ENCODE results near the gene SLC9A5.
A peak's percentile ranks its signal among the peaks of the same experiment; 100 is the strongest.

Gene SLC9A5

DNA sequence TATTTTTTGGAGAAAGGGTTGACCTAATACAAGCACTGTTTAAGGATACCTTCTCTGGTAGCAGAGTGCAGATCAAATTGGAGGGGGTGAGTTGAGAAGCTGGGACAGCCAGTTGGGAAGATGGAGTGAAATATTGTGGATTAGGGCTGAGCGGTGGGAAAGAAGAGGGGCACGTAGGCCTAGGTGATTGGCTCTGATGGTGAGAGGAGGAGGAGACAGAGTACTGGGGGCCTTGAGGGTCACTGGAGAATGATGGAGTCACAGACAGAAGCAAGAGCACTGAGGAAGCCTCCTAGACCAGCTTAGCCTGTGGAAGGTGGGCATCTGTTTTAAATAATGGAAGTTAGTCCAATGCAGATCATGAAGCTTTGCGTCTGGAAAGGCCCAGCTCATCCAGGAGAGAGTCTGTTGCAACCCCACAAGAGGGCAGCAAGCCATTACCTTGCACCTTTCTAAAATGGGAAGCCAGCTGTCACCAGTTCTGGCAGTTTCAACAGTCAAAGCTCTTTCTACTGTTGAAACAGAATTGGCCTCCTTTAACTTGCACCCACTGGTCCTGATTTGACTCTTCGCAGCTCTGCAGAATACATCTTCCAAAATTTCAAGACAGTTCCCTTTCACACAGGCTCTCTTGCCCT lies 11.8 kb downstream of the SLC9A5 start:
- H3K36me3 Mint-ChIP-seq (ENCODE audit: low read depth) = no peaks in the 10 kb centered on the region

DNA sequence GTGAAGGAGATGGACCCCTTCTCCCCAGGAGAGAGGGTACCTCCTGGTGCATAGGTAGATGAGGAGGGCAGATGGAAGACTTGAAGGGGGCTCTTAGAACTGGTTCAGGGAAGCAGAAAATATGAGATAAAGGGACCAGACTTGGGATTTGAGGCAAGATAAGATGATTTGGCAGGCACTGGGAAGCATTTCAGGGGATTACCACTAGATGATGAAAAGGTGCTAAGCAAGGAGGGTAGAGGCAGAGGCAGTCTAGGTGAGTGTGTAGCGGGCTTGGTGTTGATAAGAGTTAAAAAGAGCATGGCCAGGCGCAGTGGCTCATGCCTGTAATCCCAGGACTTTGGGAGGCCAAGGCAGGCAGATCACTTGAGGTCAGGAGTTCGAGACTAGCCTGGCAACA lies 14.4 kb downstream of the SLC9A5 start:
- Mint-ChIP-seq H3K4me3 (no peak overlapping the region), H3K4me1 (peaks cover 10% of the 10 kb centered on the region), H3K36me3 (ENCODE audit: low read depth) (no peaks in the 10 kb centered on the region), H3K9me3 (no peaks in the 10 kb centered on the region), H3K27ac (no peak overlapping the region), H3K27me3 (ENCODE audit: low read depth) (peaks cover 22% of the 10 kb centered on the region)
- TF ChIP-seq, protein P1, sequence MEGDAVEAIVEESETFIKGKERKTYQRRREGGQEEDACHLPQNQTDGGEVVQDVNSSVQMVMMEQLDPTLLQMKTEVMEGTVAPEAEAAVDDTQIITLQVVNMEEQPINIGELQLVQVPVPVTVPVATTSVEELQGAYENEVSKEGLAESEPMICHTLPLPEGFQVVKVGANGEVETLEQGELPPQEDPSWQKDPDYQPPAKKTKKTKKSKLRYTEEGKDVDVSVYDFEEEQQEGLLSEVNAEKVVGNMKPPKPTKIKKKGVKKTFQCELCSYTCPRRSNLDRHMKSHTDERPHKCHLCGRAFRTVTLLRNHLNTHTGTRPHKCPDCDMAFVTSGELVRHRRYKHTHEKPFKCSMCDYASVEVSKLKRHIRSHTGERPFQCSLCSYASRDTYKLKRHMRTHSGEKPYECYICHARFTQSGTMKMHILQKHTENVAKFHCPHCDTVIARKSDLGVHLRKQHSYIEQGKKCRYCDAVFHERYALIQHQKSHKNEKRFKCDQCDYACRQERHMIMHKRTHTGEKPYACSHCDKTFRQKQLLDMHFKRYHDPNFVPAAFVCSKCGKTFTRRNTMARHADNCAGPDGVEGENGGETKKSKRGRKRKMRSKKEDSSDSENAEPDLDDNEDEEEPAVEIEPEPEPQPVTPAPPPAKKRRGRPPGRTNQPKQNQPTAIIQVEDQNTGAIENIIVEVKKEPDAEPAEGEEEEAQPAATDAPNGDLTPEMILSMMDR (IDR thresholded peaks at IDR 0.05; ENCODE audit: unreplicated experiment in 3 of 3) = no peak

More for the DNA sequence above, 11.8 kb downstream of the SLC9A5 start:
- peaks cover 10% of the 10 kb centered on the region for H3K4me1 Mint-ChIP-seq
- H3K9me3 Mint-ChIP-seq = no peaks in the 10 kb centered on the region
- TF ChIP-seq, protein P1 (IDR thresholded peaks at IDR 0.05; ENCODE audit: unreplicated experiment in 3 of 3) = peak; percentile 46 to 61 (median 60)
- peaks cover 14% of the 10 kb centered on the region for H3K27me3 Mint-ChIP-seq (ENCODE audit: low read depth)
- no peak overlapping the region for H3K4me3 Mint-ChIP-seq
- no peak overlapping the region for H3K27ac Mint-ChIP-seq

DNA sequence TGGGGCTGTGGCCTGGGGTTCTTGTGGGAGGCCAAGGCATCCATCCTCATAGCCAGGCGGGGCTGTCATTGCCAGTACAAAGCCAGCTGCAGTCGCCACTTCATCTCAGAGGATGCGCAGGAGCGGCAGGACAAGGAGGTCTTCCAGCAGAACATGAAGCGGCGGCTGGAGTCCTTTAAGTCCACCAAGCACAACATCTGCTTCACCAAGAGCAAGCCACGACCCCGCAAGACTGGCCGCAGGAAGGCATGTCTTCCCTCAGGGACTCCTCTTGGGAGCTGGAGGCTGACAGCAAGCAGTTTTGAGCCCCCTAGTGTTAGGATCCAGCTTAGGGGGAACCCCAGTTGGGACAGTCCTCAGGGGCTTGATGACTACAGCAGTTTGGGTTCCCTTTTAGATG lies 15.5 kb downstream of the SLC9A5 start:
- Mint-ChIP-seq H3K9me3 (no peaks in the 10 kb centered on the region), H3K4me1 (peaks cover 10% of the 10 kb centered on the region), H3K4me3 (no peak overlapping the region), H3K36me3 (ENCODE audit: low read depth) (no peaks in the 10 kb centered on the region), H3K27ac (no peak overlapping the region), H3K27me3 (ENCODE audit: low read depth) (peaks cover 22% of the 10 kb centered on the region)
- TF ChIP-seq, protein P1 (IDR thresholded peaks at IDR 0.05; ENCODE audit: unreplicated experiment in 3 of 3) = no peak

DNA sequence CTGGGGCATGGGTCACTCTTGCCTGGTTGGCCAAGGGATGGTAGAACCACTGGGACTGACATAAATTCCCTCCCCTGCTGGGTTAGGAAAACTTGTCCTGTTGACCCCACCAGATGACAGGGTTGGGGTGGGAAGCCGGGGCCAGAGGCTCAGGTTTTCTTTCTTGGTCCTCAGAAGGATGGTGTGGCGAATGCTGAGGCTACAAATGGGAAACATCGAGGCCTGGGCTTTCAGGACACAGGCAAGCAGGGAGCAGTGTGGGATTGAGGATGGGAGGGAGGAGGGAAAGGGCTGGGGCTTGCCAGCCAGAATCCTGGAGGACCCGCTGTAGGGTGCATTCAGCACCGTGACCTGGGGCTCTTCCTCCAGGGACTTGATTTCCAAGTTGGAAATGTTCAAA lies 16.1 kb downstream of the SLC9A5 start:
- no peak overlapping the region for H3K4me3 Mint-ChIP-seq
- H3K4me1 Mint-ChIP-seq = peaks cover 10% of the 10 kb centered on the region
- no peak overlapping the region for H3K27ac Mint-ChIP-seq
- H3K9me3 Mint-ChIP-seq = no peaks in the 10 kb centered on the region
- H3K27me3 Mint-ChIP-seq (ENCODE audit: low read depth) = peaks cover 22% of the 10 kb centered on the region
- TF ChIP-seq, protein P1 (IDR thresholded peaks at IDR 0.05; ENCODE audit: unreplicated experiment in 3 of 3) = no peak
- no peaks in the 10 kb centered on the region for H3K36me3 Mint-ChIP-seq (ENCODE audit: low read depth)

DNA sequence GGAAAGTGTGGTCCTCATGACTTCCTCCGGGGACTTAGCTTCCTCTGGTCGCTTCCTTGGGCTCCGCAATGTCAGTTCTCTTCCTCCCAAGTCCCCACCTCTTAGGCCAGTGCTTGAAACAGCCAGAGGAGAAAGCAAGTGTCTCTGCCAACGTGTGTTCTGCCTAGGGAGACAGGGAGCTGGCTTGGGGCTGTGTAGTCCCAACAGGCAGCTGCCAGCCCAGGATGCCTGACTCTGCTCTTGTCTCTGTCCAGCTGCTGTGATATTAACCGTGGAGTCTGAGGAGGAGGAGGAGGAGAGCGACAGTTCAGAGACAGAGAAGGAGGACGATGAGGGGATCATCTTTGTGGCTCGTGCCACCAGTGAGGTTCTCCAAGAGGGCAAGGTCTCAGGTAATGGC lies 17.1 kb downstream of the SLC9A5 start:
- peaks cover 22% of the 10 kb centered on the region for H3K27me3 Mint-ChIP-seq (ENCODE audit: low read depth)
- TF ChIP-seq, protein P1 (IDR thresholded peaks at IDR 0.05; ENCODE audit: unreplicated experiment in 3 of 3) = no peak
- no peak overlapping the region for H3K4me3 Mint-ChIP-seq
- no peaks in the 10 kb centered on the region for H3K36me3 Mint-ChIP-seq (ENCODE audit: low read depth)
- peaks cover 3% of the 10 kb centered on the region for H3K4me1 Mint-ChIP-seq
- H3K9me3 Mint-ChIP-seq = no peaks in the 10 kb centered on the region
- no peak overlapping the region for H3K27ac Mint-ChIP-seq

DNA sequence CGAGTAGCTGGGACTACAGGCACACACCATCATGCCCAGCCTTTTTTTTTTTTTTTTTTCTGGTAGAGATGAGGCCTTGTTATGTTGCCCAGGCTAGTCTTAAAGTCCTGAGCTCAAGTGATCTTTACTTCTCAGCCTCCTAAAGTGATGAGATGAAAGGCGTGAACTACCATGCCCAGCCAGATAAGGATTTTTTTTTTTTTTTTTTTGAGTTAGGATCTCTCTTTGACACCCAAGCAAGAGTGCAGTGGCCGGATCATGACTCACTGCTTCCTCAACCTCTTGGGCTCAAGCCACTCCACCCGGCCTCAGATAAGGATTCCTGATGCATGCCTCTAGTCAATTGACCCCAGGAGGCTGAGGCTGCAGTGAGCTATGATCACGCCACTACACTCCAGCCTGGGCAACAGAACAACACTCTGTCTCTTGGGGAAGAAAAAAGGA lies 19.4 kb downstream of the SLC9A5 start:
- Mint-ChIP-seq H3K36me3 (ENCODE audit: low read depth) (no peaks in the 10 kb centered on the region), H3K27me3 (ENCODE audit: low read depth) (peaks cover 20% of the 10 kb centered on the region), H3K4me1 (no peaks in the 10 kb centered on the region), H3K9me3 (no peaks in the 10 kb centered on the region), H3K27ac (no peak overlapping the region), H3K4me3 (no peak overlapping the region)
- TF ChIP-seq, protein P1 (IDR thresholded peaks at IDR 0.05; ENCODE audit: unreplicated experiment in 3 of 3) = no peak

Data from nephron (organoid).